NCI-H1930 (cell line): ENCODE measurements around the gene LRRC1.
A peak's percentile ranks its signal among the peaks of the same experiment; 100 is the strongest.

Experiments used
- DNase-seq, 2 experiments: peaks; one replicate each; lab custom pipeline; 2025; lab: John Stamatoyannopoulos, UW

LRRC1 gene

GRCh38 chr6:53925891-53926290, 131.1 kb downstream of the LRRC1 start:
- no peak for DNase-seq

GRCh38 chr6:53926505-53926904, 131.7 kb downstream of the LRRC1 start:
- no peak for DNase-seq

GRCh38 chr6:53928641-53929040, 133.8 kb downstream of the LRRC1 start:
- DNase-seq, result no peak

- no peak for DNase-seq
Measured at GRCh38 chr6:53929041-53929820, 134.4 kb downstream of the LRRC1 start.

GRCh38 chr6:53929821-53930120, 135.0 kb downstream of the LRRC1 start:
- no peak for DNase-seq

GRCh38 chr6:53930330-53930729, 135.5 kb downstream of the LRRC1 start:
- no peak for DNase-seq

GRCh38 chr6:53931086-53931485, 136.3 kb downstream of the LRRC1 start:
- DNase-seq, result no peak

- DNase-seq, result no peak
Measured at GRCh38 chr6:53932516-53932915, 137.7 kb downstream of the LRRC1 start.

GRCh38 chr6:53934023-53934422, 139.2 kb downstream of the LRRC1 start:
- DNase-seq, result no peak

GRCh38 chr6:53937461-53937860, 142.7 kb downstream of the LRRC1 start:
- DNase-seq, result no peak

- no peak for DNase-seq
Measured at GRCh38 chr6:53938810-53939209, 144.0 kb downstream of the LRRC1 start.

- DNase-seq, result no peak
Measured at GRCh38 chr6:53939830-53940229, 145.0 kb downstream of the LRRC1 start.

- no peak for DNase-seq
Measured at GRCh38 chr6:53943395-53943794, 148.6 kb downstream of the LRRC1 start.

GRCh38 chr6:53944091-53944490, 149.3 kb downstream of the LRRC1 start:
- no peak for DNase-seq

GRCh38 chr6:53944543-53944942, 149.7 kb downstream of the LRRC1 start:
- DNase-seq, result no peak

- DNase-seq, result no peak
Measured at GRCh38 chr6:53945765-53946407, 151.1 kb downstream of the LRRC1 start.

- DNase-seq, result no peak
Measured at GRCh38 chr6:53947780-53948179, 153.0 kb downstream of the LRRC1 start.

- no peak for DNase-seq
Measured at GRCh38 chr6:53951383-53951782, 156.6 kb downstream of the LRRC1 start.

- DNase-seq, result peak; percentile 66 to 67
Measured at GRCh38 chr6:53956068-53956711, 161.4 kb downstream of the LRRC1 start.

GRCh38 chr6:53956804-53957203, 162.0 kb downstream of the LRRC1 start:
- no peak for DNase-seq

GRCh38 chr6:53959717-53960116, 164.9 kb downstream of the LRRC1 start:
- DNase-seq, result no peak

- no peak for DNase-seq
Measured at GRCh38 chr6:53960311-53960710, 165.5 kb downstream of the LRRC1 start.

- DNase-seq, result no peak
Measured at GRCh38 chr6:53961679-53962370, 167.0 kb downstream of the LRRC1 start.
